ENCODE data around the gene BNC2.

BNC2 gene

DNA sequence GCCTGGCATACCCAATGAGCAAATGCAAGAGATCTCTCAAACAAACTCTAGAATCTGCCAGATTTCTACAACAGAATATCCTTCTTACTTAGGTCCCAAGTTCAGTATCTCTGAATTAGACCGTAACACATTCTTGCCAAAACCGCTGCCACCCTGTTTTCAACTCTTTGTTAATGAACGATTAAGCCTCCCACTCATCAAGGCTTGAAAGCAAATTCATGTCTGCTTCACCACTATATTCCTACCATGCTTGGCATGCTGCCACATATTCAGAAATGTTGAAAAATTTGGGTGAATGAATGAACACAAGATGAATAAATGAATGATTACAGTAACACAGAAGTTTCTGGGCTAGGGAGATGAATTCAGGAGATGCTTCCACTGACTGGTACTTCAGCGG, 119.9 kb downstream of the BNC2 start:
- no peak for FAIRE-seq

DNA sequence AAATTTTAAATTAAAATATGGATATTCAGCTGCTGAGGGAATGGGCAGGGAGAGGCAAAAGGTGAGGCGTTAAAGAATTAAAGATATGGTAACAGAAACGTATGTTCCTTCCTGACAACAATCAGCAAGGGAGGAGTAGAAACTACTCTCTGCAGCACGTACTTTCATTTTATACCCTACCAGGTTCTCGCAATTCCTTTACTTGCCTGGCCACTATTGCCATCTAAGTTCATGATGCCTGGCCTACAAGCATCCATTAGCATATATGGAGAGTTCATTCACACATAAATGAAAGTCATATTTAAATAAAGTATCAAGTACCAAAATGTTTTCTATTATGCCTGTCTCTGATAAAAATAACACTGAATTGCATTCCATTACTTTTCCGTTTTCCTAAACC, 125.1 kb downstream of the BNC2 start:
- no peak for FAIRE-seq

DNA sequence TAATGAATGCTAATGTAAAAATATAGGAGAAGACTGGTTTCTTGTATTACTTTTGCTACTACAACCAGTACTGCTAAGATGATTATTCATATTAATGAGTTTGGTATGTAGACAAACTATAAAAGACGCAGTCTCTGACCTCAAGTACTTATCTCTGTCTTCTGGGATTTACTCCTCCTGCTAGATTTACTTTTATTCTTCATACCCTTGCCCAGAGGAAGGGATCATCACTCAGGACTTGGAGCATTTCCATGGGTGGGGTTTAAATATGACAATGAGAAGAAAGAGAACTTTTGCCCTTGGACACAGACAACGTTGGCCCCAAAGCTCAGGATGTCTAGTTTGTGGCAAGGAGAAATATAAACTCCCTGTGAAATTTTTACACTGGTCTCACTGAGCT, 126.1 kb downstream of the BNC2 start:
- no peak for FAIRE-seq

DNA sequence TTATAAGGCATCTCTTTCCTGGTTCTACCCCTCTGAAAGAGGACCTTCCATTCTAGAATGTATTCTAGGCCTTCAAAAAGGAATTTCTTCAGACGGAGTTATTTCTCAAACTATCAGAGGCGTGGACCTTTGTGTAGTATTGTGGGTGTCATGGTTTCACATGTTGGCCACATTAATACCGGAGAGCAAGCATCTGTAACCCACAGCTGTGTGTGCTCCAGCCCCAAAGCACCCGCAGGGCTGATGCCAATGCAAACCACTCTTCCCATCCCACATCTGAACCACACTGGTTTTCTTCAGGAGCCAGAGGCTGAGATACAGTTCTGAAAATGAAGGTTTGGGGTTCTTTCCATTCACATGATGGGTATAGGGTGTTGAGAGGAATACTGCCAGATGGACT, 127.1 kb downstream of the BNC2 start:
- FAIRE-seq, result no peak

DNA sequence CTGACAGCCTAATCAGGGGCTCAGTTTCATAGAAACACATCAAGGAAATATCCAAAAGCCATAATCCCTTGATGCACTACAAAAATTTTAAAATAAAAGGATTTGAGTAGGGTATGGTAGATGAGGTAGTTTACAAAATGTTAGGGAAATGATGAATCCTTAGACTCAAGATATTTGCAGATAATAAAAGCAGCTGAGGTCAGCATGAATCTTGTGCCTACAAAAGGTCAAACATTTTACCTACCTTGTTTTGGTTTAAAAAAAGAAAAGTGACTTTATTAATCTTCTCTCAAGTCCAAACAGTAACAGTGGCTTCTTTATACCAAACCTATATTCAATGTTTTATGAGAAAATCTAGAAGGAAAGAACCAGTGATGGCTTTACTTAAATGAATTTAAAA, 135.5 kb downstream of the BNC2 start:
- no peak for FAIRE-seq

DNA sequence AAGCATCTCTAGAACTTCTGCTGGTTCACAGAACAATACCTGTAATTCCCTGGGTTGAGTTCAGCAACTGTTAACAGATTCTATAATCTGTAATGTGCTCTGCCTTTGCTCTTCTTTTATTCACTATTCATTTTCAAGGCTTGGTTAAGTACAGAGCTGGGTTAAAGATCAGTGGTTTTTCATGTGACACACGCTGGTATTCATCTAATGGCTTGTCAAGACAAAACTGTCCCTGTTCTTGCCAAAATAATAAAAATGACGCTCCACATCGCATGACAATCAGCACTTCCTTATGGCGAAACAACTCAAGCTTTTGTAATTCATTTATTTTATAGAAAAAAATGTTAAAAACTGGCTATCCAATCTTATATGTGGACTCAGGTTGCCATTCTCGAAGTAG, 137.9 kb downstream of the BNC2 start:
- FAIRE-seq, result no peak

DNA sequence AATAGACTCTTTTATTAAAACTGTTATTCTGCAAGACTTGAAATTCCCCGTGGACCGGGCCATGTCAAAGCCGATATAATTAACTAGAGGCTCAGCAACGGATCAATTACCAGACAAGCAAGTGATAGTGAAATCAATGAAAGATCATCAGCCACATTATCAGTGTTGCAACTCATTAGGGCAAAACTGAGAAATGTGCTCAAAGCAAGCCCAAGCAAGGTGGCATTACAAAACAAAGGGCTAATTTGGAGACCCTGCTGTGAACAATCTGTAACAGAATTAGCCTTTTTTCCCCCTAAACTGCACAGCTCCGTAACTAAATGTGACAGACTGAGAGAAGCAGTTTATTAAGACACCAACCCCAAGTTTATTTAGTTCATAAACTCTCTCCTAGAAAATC, 140.3 kb downstream of the BNC2 start:
- FAIRE-seq, result no peak

DNA sequence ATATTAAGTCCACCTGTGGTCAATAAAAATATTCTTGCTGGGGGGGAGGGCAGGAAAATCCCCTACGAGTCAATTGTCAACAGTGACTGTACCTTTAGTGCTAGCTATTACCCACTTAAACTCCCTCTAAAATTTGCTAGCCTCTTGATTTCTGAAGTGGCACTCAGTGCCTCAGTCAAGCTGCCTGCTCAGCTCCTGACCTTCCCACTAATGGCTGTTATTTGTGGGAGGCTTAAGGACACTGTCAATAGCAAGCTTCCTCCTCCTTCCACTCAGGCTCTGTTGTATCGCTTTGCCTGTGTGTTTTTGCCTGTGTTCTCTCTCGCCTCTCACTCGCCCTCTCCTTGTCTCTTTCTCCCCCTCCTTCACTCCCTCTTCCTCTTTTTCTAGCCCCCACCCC, 140.8 kb downstream of the BNC2 start:
- FAIRE-seq, result no peak

DNA sequence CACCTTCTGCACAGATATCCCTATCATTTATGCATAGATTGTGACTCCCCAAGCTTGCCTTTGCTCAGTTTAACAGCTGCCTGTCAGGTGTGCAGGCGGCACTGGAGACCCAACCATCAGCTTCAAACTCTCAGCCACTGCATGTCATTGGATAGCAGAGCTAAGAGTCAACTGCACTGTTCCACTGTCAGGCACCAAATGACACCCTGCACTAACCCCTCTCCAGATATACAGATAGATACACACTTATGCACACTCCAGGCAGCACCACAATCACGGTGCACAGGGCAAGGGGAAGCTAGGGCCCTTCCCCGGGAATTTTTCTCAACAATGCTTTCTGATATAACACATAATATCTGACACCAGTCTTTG, 142.3 kb downstream of the BNC2 start:
- FAIRE-seq, result no peak

DNA sequence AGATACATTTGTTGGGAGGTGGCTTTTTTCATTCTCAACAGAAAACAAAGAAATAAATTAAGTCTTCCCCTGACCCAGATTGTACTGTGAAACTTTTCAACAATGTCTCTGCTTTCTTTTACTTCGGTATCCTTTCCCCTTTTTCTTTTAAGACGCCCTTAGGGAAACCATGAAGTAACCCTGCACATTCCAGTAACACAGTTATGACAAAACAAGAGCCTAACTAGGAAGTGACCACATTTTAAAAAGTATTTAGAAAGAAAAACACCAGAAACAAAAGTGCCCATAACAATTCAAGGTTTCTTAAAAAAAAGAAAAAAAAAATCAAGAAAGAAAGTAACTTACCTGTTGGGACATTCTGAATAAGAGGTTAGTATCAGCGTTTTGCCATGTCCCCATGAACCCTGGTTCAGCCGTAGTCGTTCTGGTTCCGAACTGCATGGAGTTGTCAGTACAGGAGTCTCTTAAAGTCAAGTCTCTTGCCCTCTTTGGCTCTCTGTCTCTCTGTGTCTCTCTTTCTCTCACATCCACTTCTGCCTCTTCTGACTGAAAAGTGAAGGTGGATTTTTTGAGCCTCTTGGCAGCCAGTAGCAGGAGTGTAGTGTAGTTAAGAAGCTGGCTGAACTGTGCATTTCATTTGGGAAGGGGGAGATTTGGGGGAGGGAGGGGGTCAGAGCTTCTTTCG, 142.9 kb downstream of the BNC2 start:
- no peak for FAIRE-seq

DNA sequence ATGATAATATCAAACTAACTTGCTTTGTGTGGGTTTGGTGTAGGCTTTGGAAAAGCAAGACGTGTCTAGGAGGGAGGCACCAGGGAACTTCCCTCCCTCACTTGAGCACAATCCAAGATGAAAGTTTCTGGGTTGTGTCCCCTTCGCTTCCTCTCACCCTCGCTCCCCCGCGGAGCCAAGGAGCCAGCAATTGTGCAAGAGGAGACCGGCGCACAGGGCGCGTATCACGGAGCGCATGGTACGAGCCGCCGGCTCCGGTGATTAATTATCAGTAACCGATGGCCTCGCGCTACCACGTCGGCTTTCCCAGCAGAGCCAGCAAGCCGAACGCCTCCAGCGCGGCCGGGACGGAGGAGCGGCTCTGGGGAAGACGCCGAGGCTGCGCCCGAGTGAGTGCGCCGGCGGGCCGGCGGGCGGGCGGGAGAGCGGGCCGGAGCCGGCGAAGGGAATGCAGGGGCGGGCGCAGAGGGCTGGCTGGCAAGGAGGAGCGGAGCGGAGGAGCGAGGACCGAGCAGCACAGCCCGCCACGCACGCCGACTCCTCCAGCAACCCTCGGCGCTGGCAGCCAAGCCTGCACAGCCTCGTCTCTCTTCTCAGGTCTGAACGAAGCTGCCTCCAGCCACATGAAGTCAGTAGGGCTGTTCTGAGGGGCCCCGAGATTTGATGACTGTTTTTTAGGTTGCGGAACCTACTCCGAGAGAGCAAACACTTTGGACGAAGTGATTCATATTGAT, 143.6 kb downstream of the BNC2 start:
- FAIRE-seq, result no peak

DNA sequence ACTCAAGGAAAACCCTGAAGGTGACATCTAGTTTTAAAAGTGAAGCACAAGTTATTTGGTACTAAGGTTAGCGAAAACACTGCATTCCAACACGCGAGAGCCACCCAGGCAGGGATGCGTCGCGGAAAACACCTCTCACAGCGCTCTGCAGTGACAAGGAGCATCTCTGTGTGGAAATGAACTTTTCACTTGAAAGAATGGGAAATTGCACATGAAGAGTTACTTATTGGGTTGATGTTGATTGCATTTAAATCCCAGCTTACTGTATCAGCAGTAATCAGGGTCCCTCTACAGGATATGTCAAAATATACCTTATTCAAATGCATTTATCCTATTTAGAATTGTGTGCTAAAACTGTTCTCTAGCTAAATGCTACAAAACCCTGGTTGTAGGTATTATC, 144.4 kb downstream of the BNC2 start:
- no peak for FAIRE-seq

DNA sequence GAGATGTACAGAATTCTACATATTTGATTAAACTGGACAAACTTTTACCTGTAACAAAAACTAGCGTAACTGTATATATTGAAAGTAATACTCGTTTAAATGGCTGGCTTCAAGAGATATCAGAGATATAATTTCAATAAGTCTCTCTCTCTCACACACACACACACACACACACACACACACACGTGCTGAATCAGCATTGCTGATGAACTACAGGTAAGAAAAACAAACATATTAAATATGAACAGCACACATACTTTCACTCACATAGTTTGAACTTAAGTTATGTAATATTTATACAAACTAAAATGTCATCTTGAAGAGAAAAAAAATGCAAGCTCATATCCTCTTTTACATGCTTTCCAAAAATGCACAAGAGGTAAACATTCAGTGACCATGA, 145.4 kb downstream of the BNC2 start:
- no peak for FAIRE-seq

DNA sequence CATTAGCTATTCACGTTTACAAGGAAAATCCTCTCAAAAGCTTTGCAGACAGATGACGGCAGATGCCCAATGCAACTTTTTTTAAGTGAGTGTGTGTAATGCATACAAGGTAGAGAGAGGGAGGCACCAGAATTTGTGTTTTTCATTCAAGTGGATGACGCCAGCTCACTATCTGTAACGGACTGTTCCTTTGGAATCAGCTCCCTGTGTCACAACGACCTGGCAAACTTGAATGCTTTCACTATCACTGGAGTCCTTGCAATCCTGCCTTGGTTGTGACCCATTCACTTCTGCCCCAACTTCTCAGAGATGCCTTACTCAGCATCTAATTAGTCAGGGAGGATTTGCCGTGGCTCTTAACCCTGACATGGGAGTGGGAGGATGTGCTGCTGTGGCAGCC, 148.5 kb downstream of the BNC2 start:
- no peak for FAIRE-seq

DNA sequence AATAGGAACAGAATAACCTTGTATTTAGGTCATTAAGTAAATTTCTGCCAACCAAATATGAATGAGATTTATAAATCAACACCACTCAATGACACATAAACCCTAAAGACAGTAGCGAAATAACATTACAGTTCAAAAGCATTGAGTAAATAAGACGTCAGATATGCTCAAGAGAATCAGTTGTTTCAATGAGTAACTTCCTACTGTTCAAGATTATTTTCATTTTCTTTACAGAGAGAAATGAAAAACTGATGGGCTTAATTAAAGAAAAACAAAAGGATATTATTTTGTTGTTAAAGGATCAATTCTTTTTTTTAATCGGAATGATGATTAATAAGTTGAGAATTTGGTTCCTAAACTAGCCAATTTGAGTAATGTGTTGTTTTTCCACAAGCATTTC, 150.1 kb downstream of the BNC2 start:
- no peak for FAIRE-seq

DNA sequence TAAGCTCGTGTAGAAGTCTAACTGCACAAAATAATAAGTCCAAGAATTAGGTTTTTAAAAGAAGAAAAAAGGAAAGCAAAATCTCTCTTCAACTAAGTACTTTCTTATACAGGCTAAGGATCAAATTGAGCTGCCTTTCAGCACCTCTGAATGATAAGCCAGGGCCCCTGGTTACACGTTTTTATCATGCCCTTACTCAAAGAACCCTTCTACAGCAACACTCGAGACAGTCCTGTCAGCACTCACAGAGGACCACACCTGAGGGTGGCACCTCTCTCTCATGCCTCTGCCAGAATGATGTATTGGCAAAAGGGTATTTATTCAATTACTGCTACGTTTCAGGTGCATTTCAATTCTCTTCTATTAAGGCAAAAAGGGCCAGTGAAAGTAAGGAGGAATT, 150.5 kb downstream of the BNC2 start:
- no peak for FAIRE-seq

DNA sequence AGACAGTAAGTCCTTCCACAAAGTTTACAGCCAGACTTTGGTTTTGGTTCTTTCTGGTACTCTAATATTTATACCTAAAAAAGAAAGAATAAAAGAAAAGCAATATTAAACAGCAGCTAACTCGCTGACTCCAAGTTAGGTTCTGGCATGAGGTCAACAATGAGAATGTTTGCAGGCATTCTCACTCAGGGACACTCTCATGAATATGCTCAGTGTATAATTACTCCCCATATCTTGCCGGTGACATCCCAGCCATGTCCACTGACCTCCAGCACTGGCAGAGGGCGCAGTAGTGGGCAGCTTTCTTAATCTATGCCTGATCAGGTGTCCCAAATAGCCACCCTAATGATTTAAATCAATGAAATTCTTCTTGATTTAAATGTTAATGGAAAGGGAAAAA, 151.5 kb downstream of the BNC2 start:
- FAIRE-seq, result no peak

DNA sequence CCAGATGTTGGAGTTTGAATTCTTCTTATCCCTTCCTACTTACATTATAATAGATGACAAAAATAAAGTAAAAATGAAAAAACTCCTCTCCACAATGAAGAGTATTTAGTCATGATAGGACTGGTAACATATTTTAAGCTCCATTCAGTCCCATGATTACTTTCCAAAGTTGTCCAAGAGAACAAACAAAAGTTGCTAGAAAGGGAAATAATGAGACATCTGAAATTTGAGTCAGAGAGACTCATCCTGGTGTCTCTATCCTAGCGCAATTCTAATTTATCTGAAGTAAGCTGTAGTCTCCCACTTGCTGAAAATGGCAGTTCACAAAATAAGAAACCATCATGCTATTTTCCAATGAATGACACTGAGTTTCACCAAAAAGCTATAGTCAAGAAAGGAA, 152.2 kb downstream of the BNC2 start:
- no peak for FAIRE-seq

DNA sequence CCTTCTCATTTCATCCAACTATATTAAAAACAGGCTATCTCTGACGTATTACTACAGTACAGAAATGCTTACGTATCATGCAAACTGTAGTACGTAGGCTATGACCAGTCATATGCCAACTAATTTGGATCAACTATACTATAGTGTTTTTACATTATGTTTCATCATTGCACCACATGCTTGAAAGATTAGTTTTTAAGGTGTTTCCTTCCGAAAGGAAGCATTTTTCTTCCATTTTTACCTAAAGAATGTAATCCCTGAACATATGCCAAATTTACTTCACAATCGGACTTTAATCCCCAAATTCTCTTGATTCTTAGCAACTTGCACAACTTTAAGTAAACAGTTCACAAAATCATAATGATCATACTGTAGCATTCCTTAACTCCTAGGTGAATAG, 153.9 kb downstream of the BNC2 start:
- FAIRE-seq, result no peak

DNA sequence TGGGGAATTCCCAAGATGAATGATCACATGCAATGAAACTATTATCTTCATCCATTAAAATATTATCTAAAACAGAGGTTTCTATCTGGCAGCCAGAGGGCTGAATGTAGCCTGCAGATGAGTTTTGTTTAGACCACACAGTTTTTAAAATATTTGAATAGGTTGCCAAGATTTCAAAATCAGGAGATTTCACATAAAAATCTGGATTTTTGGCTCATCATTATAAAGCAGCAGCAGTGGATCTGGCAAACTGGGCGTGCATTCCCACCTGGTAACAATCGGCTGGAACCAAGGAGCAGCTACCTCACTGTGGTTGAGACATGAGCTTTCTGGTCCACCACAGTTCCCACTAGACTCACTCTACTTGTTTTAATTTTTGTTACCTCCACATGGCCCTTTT, 155.1 kb downstream of the BNC2 start:
- no peak for FAIRE-seq

DNA sequence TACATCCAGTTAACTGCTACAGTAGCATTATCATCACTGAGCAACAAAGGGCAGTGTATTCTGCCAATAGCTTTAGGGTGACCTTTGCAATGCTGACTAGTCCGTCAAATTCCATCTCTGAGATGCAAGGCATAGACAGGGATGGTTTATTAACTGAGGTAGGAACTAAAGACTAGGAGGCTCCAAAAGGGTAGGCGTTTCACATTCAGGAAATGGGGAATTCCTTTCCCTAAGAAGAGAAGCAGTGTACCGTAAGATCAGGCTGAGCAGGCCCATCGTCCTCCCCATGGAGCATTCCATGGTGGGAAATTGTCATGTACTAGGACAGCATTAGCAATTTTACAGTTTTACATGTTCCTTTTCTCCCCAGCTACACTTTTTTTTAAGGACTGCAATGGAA, 157.7 kb downstream of the BNC2 start:
- FAIRE-seq, result no peak

DNA sequence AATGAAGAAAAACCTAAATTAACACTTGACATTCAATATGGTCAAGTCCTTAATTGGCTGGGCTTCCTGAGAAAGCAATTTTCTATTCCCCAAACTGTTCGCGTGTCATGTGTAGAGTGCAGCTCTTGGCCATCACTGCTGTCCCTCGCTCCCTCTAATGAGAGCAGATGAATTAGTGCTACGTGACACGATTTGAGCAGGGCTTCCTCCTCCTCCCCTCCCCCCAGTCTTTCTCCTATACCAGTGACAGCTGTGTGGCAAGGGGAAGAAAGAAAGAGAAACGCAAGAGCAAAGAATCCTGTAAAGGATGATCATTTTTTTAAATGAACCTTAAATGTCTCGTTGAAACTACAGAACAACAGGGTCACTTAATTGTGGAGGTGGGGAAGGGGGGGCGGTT, 159.6 kb downstream of the BNC2 start:
- no peak for FAIRE-seq

DNA sequence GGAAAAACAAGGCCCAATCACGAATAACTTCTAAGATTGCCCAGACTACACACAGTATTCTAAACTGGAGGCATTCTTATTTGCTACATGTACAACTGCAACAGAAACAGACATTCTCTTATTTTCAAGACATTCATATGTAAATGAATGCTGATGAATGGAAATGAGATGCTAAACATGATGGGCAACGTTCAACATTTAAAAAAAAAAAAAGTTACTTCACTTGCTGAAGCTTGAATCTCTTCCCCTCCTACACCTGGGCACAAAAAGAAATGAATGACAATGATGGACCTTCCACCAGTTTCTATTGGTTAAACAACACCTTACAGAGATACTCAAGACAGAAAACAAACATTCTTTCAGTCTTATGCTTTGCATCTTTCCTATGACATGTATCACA, 160.5 kb downstream of the BNC2 start:
- no peak for FAIRE-seq

DNA sequence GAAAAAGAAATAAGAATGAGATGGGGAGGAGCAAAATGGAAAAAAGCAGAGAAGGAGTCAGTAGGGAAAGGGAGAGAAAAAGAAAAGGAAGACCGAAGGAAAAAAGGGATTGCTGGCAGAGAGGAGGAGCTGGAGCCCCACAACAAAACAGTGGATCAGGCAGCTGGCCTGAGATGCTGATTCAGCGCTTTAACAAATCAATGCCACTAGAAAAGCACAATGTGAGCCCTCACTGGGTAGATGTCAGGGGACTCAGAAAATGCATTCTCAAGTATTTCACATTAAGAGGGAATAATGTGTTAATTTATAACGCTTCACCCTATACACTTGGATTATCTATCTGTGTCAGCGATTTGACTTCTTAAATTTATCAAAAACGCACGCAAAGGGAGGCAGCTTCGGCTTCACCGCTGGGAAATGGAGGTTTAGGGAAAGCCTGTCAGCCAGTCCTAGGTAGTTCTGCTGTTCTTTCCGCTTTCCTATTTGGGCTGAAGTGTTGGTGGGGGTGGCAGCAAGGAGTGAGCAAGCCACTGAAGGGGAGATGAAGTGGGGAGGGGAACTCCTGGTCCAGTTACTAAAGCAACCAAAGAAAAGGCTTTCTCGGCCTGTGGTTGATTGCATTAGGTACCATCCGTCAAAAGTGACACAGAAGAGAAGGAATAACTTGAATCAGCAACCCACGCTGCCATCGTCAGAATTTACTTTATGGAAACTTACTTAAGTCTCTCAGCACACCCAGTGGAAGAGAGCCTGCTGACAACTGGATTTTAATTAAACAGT, 161.6 kb downstream of the BNC2 start:
- FAIRE-seq, result no peak

Data from TTC549 (cell line).